ENCODE data around the gene SEC61A2. TPM values are rescaled to one million over a fixed set of nuclear protein-coding genes. Genes with fewer than 3 reads are reported as not detected.

The SEC61A2 gene
- total RNA-seq, 1 donor from 2014 or later = 6.7 TPM

DNA sequence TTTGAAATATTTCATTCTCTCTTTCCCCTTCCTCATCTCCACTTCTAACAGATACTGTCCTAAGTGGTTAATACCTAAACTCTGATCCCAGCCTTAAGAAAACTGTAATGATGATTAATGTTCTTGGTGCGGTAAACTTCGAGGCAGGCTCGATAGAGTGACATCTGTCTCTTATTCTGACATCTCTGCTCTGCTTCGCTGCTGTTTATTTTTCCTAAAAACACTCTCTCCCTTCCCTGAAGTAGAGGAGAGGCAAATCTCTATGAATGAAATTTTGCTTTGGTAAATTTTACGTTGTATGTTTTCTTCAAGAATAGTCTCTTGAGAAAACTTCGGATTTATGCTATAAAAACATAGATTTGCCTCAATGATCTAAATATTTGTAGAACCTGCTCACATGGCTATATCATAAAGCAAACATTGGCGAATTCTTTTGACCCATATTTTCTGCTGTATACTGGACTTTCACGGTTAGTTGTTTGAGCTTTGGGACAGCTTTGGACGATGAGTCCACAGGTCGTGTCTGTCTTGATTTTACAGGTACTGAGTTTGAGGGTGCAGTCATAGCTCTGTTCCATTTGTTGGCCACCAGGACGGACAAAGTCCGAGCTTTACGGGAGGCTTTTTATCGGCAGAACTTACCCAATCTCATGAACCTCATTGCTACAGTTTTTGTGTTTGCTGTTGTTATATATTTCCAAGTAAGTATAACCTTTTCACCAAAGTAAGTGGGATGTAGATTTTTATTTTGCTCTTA is 27.1 kb downstream of the SEC61A2 start:
- DNase-seq (ENCODE audit: low read depth) = no peak
- no peak overlapping the region for H3K4me3 ChIP-seq (ENCODE audit: low read depth, low read length)
- TF ChIP-seq, protein P1, sequence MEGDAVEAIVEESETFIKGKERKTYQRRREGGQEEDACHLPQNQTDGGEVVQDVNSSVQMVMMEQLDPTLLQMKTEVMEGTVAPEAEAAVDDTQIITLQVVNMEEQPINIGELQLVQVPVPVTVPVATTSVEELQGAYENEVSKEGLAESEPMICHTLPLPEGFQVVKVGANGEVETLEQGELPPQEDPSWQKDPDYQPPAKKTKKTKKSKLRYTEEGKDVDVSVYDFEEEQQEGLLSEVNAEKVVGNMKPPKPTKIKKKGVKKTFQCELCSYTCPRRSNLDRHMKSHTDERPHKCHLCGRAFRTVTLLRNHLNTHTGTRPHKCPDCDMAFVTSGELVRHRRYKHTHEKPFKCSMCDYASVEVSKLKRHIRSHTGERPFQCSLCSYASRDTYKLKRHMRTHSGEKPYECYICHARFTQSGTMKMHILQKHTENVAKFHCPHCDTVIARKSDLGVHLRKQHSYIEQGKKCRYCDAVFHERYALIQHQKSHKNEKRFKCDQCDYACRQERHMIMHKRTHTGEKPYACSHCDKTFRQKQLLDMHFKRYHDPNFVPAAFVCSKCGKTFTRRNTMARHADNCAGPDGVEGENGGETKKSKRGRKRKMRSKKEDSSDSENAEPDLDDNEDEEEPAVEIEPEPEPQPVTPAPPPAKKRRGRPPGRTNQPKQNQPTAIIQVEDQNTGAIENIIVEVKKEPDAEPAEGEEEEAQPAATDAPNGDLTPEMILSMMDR (conservative IDR thresholded peaks at IDR 0.05; ENCODE audit: low read depth, low read length) = no peak

DNA sequence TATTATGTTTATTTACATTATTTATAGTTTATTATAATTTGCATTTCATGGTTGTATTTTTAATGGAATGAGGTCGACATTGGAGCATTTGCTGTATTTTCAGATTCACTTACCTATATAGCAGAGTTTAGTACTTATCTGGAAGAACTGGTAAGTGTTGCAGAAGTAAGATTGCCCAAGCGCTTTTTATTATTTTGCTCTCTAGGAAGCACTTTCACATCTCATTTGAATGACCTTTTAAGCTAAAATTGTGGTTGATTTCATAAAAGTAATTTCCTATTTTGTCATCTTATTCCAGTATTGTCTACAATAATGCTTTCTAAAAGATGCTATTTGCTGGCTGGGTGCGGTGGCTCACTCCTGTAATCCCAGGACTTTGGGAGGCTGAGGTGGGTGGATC is 28.6 kb downstream of the SEC61A2 start:
- no peak for DNase-seq (ENCODE audit: low read depth)
- TF ChIP-seq, protein P1 (conservative IDR thresholded peaks at IDR 0.05; ENCODE audit: low read depth, low read length) = no peak
- H3K4me3 ChIP-seq (ENCODE audit: low read depth, low read length) = no peak overlapping the region

DNA sequence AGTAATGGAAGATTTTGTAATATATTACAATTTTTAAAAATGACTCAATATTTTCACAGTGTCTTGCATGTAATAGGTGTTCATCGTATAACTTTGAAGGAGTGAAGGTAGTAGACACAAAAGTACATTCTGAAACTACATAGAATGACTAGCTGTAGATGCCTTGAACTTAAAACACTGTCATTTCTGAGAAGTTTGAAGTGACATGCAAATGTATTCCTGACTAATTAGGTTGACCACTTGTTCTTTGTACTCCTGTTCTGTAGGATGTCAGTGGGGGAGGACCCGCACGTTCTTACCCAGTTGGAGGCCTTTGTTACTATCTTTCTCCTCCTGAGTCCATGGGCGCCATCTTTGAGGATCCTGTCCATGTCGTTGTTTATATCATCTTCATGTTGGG is 31.2 kb downstream of the SEC61A2 start:
- no peak overlapping the region for H3K4me3 ChIP-seq (ENCODE audit: low read depth, low read length)
- DNase-seq (ENCODE audit: low read depth) = no peak
- TF ChIP-seq, protein P1 (conservative IDR thresholded peaks at IDR 0.05; ENCODE audit: low read depth, low read length) = no peak

DNA sequence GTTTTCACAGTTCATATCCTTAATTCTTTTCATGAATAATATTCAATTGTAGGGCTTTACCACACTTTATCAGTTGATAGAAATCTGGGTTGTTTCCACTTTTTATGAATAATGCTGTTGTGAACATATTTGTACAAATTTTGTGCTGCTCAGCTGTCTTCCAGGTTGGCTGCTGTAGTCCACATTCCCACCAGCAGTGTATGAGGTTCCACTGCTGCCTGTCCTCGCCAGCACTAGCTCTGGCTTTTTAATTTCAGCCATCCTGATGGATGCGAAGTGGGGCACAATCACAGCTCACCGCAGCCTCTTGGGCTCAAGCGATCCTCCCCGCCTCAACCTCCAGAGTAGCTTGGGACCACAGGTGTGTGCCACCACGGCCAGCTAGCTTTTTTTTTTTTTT is 33.5 kb downstream of the SEC61A2 start:
- H3K4me3 ChIP-seq (ENCODE audit: low read depth, low read length) = no peak overlapping the region
- DNase-seq (ENCODE audit: low read depth) = no peak
- TF ChIP-seq, protein P1 (conservative IDR thresholded peaks at IDR 0.05; ENCODE audit: low read depth, low read length) = no peak

DNA sequence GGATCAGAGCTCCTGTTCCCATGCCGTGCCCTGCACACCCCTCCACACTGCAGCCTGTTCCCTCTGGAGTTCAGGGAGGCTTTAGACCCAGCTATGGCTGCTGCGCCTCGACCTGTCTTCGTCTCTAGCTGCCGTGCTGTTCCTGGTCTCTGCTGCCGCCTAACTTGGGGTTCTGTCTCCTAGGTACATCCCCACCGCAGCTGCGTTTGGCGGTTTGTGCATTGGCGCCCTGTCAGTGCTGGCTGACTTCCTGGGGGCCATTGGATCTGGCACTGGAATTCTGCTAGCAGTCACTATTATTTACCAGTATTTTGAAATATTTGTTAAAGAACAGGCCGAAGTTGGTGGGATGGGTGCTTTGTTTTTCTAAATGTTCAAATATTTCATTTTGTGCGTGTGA is 34.6 kb downstream of the SEC61A2 start:
- H3K4me3 ChIP-seq (ENCODE audit: low read depth, low read length) = no peak overlapping the region
- no peak for DNase-seq (ENCODE audit: low read depth)
- TF ChIP-seq, protein P1 (conservative IDR thresholded peaks at IDR 0.05; ENCODE audit: low read depth, low read length) = no peak

DNA sequence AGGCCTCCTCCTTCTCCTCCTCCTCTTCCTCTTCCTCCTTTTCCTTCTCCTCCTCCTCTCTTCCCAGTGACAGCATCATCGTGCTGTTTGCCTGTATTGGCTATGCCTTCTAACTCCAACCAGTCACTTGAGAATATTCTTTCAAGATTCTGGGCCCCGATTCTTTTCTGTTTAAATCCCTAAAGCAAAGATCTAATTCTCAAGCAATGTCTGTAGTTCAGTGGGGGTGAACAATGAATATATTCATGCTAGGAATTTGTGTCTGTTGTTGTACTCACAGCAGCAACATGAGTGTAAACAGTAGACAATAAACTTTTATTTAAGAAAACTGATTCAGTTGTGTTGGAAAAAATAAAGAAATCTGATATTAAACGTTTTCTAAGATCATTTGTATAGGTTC is 35.6 kb downstream of the SEC61A2 start:
- no peak for DNase-seq (ENCODE audit: low read depth)
- TF ChIP-seq, protein P1 (conservative IDR thresholded peaks at IDR 0.05; ENCODE audit: low read depth, low read length) = no peak
- H3K4me3 ChIP-seq (ENCODE audit: low read depth, low read length) = no peak overlapping the region
